H1 (cell line): ENCODE data around the gene ONECUT3. TPM values are rescaled to one million over a fixed set of nuclear protein-coding genes. Genes with fewer than 3 reads are reported as not detected.

Source experiments
- CTCF ChIA-PET: fragments of 300-600 bp; sonication (Branson Sonifier 250); formaldehyde crosslinking; loops from one replicate; lab custom pipeline; 2021; ENCODE audit not compliant: partially characterized antibody; lab: Charles Lee
- POLR2A ChIA-PET: fragments of 300-600 bp; sonication (Branson Sonifier 250); formaldehyde crosslinking; loops from one replicate; lab custom pipeline; 2021; ENCODE audit warnings: inconsistent platforms; ENCODE audit not compliant: partially characterized antibody; lab: Charles Lee
- DNase-seq, 2 experiments: peaks; one replicate each; pipeline versions ENCODE4 v3.0.0 to v3.0.0-alpha.2; 2010 to 2022; ENCODE audit warnings: low spot score in 2 of 2, low read depth in 1 of 2, mixed read lengths in 1 of 2
- FAIRE-seq: peaks from 2 replicates; lab custom pipeline; 2011; peaks lifted over from hg19 to GRCh38; lab: Jason Lieb, UNC
- H2AFZ ChIP-seq: 2 replicates; pipeline ENCODE4 v1.8.1; 2012; ENCODE audit warnings: low read length, inconsistent platforms
- H2AK5ac ChIP-seq: 2 replicates; pipeline ENCODE4 v1.6.1; 2013; ENCODE audit warnings: low read depth, low read length
- H2BK120ac ChIP-seq: replicated peaks from 2 replicates; pipeline ENCODE3; 2013; ENCODE audit warnings: low read depth, low read length, inconsistent platforms
- H2BK12ac ChIP-seq: 2 replicates; pipeline ENCODE4 v1.6.1; 2013; ENCODE audit warnings: low read depth, low read length
- H2BK15ac ChIP-seq: 2 replicates; pipeline ENCODE4 v1.6.1; 2013; ENCODE audit warnings: low read length
- H2BK20ac ChIP-seq: 2 replicates; pipeline ENCODE4 v1.6.1; 2013; ENCODE audit warnings: low read length
- H2BK5ac ChIP-seq: 2 replicates; pipeline ENCODE4 v1.6.1; 2013; ENCODE audit warnings: low read depth, low read length
- H3K14ac ChIP-seq: 2 replicates; pipeline ENCODE4 v1.6.1; 2013; ENCODE audit warnings: inconsistent platforms; ENCODE audit not compliant: insufficient read length
- H3K18ac ChIP-seq: 2 replicates; pipeline ENCODE4 v1.6.1; 2013; ENCODE audit warnings: low read length; ENCODE audit errors: extremely low read depth
- H3K23ac ChIP-seq: 2 replicates; pipeline ENCODE4 v1.6.1; 2013; ENCODE audit warnings: inconsistent platforms; ENCODE audit not compliant: insufficient read length
- H3K23me2 ChIP-seq: 2 replicates; pipeline ENCODE4 v1.6.1; 2013; ENCODE audit warnings: low read depth, low read length
- H3K27ac ChIP-seq: 2 replicates; pipeline ENCODE4 v1.6.1; 2011; ENCODE audit warnings: low read depth, low read length, inconsistent platforms
- H3K27me3 ChIP-seq, 4 experiments: replicated peaks in 1 of 4; 1 replicate in 1 of 4; 2 replicates in 3 of 4; pipeline versions ENCODE4 v1.6.1 to v1.8.1; 2011 to 2013; ENCODE audit warnings: low read length in 3 of 4, mild to moderate bottlenecking in 3 of 4, inconsistent platforms in 2 of 4, mixed read lengths in 2 of 4, moderate library complexity in 1 of 4; ENCODE audit not compliant: control insufficient read depth in 3 of 4, insufficient read depth in 3 of 4; ENCODE audit errors: extremely low read depth in 1 of 4
- H3K36me3 ChIP-seq, 4 experiments: 2 replicates each; pipeline versions ENCODE4 v1.6.1 to v1.8.1; 2011 to 2013; ENCODE audit warnings: mild to moderate bottlenecking in 4 of 4, low read length in 3 of 4, moderate library complexity in 2 of 4, control low read depth in 1 of 4, inconsistent platforms in 1 of 4; ENCODE audit not compliant: insufficient read depth in 4 of 4, control insufficient read depth in 2 of 4
- H3K4ac ChIP-seq: replicated peaks from 2 replicates; pipeline ENCODE3; 2013; ENCODE audit warnings: low read length, low read depth, mixed read lengths, inconsistent platforms; ENCODE audit not compliant: insufficient read length
- H3K4me1 ChIP-seq, 4 experiments: replicated peaks in 1 of 4; 1 replicate in 1 of 4; 2 replicates in 3 of 4; pipeline versions ENCODE4 v1.6.1 to v1.8.1; 2011 to 2013; ENCODE audit warnings: low read length in 3 of 4, inconsistent platforms in 2 of 4, mixed read lengths in 1 of 4; ENCODE audit not compliant: insufficient read depth in 4 of 4, control insufficient read depth in 3 of 4
- H3K4me2 ChIP-seq, 2 experiments: 2 replicates each; pipeline versions ENCODE4 v1.6.1 to v1.8.1; 2011 to 2013; ENCODE audit warnings: low read depth in 2 of 2, low read length in 2 of 2, control low read depth in 1 of 2, inconsistent platforms in 1 of 2, mild to moderate bottlenecking in 1 of 2; ENCODE audit not compliant: insufficient read depth in 1 of 2
- H3K4me3 ChIP-seq, 4 experiments: fragments of 200-600, 300-600 bp in 1 of 4; sonication (generic), shearing (Covaris generic), sonication (Bioruptor Twin) in 1 of 4; 2 replicates each; pipeline versions ENCODE4 v1.5.1 to v1.8.1; 2011 to 2016; ENCODE audit warnings: low read length in 4 of 4, low read depth in 3 of 4, control low read depth in 2 of 4, inconsistent platforms in 2 of 4, mild to moderate bottlenecking in 2 of 4, mixed read lengths in 1 of 4, moderate library complexity in 1 of 4; ENCODE audit not compliant: insufficient read depth in 2 of 4; ENCODE audit errors: extremely low read depth in 1 of 4
- H3K56ac ChIP-seq: replicated peaks from 2 replicates; pipeline ENCODE3; 2013; ENCODE audit warnings: low read depth, mild to moderate bottlenecking, mixed read lengths, low read length, inconsistent platforms; ENCODE audit not compliant: insufficient read length
- H3K79me1 ChIP-seq: 2 replicates; pipeline ENCODE4 v1.6.1; 2013; ENCODE audit warnings: low read depth, low read length, control low read depth
- H3K79me2 ChIP-seq, 2 experiments: 2 replicates each; pipeline versions ENCODE4 v1.6.1 to v1.8.1; 2012 to 2013; ENCODE audit warnings: low read length in 2 of 2, mild to moderate bottlenecking in 2 of 2, inconsistent platforms in 1 of 2; ENCODE audit not compliant: insufficient read depth in 2 of 2, control insufficient read depth in 1 of 2
- H3K9ac ChIP-seq, 4 experiments: replicated peaks in 1 of 4; 1 replicate in 1 of 4; 2 replicates in 3 of 4; pipeline versions ENCODE4 v1.6.1 to v1.8.1; 2011 to 2013; ENCODE audit warnings: low read depth in 3 of 4, low read length in 3 of 4, control low read depth in 2 of 4, mild to moderate bottlenecking in 2 of 4, moderate library complexity in 2 of 4, inconsistent platforms in 1 of 4; ENCODE audit errors: extremely low read depth in 1 of 4
- H3K9me3 ChIP-seq, 2 experiments: 2 replicates each; pipeline versions ENCODE4 v1.6.1 to v1.8.1; 2012 to 2013; ENCODE audit warnings: mild to moderate bottlenecking in 2 of 2, moderate library complexity in 2 of 2, control low read depth in 1 of 2, inconsistent platforms in 1 of 2, low read depth in 1 of 2, low read length in 1 of 2, mixed read lengths in 1 of 2; ENCODE audit not compliant: insufficient read depth in 2 of 2
- H4K20me1 ChIP-seq, 2 experiments: replicated peaks in 1 of 2; 2 replicates each; pipeline versions ENCODE3 to v1.8.1; 2011 to 2013; ENCODE audit warnings: inconsistent platforms in 2 of 2, low read length in 2 of 2, mild to moderate bottlenecking in 1 of 2; ENCODE audit not compliant: insufficient read depth in 2 of 2, control insufficient read depth in 1 of 2
- H4K5ac ChIP-seq: 2 replicates; pipeline ENCODE4 v1.6.1; 2013; ENCODE audit warnings: low read length, low read depth, mixed read lengths, inconsistent platforms; ENCODE audit not compliant: insufficient read length
- H4K8ac ChIP-seq: 2 replicates; pipeline ENCODE4 v1.8.0; 2013; ENCODE audit warnings: mild to moderate bottlenecking, moderate library complexity, low read length, inconsistent platforms; ENCODE audit not compliant: insufficient read depth; ENCODE audit errors: extremely low read depth
- H4K91ac ChIP-seq: replicated peaks from 2 replicates; pipeline ENCODE3; 2013; ENCODE audit warnings: low read length, mixed read lengths, inconsistent platforms; ENCODE audit not compliant: insufficient read length
- BACH1 ChIP-seq: IDR thresholded peaks from 2 replicates; pipeline ENCODE4 v1.6.1; 2012; ENCODE audit warnings: low read length, improper control_type of control experiment
- BRCA1 ChIP-seq: IDR thresholded peaks from 2 replicates; pipeline ENCODE4 v1.6.1; 2012; ENCODE audit warnings: low read depth, low read length, improper control_type of control experiment
- CBX5 ChIP-seq: fragments of 300-800, 300-1000 bp; sonication (generic); IDR thresholded peaks from 2 replicates; pipeline ENCODE4 v1.7.1; 2016; ENCODE audit warnings: antibody characterized with exemption, low read length, low read depth
- CTBP2 ChIP-seq: IDR thresholded peaks from 2 replicates; pipeline ENCODE4 v1.7.0; 2011; ENCODE audit warnings: borderline replicate concordance, mild to moderate bottlenecking, moderate library complexity, mixed read lengths, low read length; ENCODE audit not compliant: insufficient read depth, insufficient read length
- JUN ChIP-seq: IDR thresholded peaks from 2 replicates; pipeline ENCODE4 v1.6.1; 2011; ENCODE audit warnings: low read depth, mild to moderate bottlenecking, improper control_type of control experiment, low read length
- WGBS, 2 experiments: shearing (Covaris generic) in 1 of 2; methylation state at CpG; one replicate each; pipeline versions ENCODE4 v1.1.6 to v1.1.7; 2013 to 2015; ENCODE audit warnings: low lambda C conversion rate in 2 of 2, mixed read lengths in 2 of 2, inconsistent platforms in 1 of 2, low coverage in 1 of 2, missing lambda C conversion rate in 1 of 2; ENCODE audit not compliant: insufficient replicate concordance in 2 of 2, insufficient coverage in 1 of 2, insufficient read length in 1 of 2; ENCODE audit errors: extremely low coverage in 1 of 2, missing lambda C conversion rate in 1 of 2; 5-methylcytosine and 5-hydroxymethylcytosine counted together
- polyA plus RNA-seq, 7 experiments: library from polyadenylated mRNA; depleted of rRNA in 3 of 7; stranded (reverse) in 5 of 7; unstranded in 2 of 7; fragments of >200 nt in 5 of 7; fragments of 200-250 nt in 2 of 7; gene quantifications; 1 replicate in 5 of 7; 2 replicates in 1 of 7; 4 replicates in 1 of 7; pipeline versions ENCODE4 v1.2.1 to v1.2.3, GENCODE V29; 2011 to 2013; ENCODE audit warnings: missing spikeins in 2 of 7, mixed read lengths in 2 of 7
- total RNA-seq: library from RNA; stranded (reverse); fragmentation: NEBNext Ultra II Directional; extraction: Animal tissue kit (Norgen Biotek cat#: 25700); gene quantifications from 2 replicates; pipeline ENCODE4 v1.2.1, GENCODE V29; 2021

Gene ONECUT3
- total and polyA plus RNA-seq, 2 of the 8 experiments (the other 6 are each of a cell fraction or from before 2014, with no cell fraction given) = not detected

DNA sequence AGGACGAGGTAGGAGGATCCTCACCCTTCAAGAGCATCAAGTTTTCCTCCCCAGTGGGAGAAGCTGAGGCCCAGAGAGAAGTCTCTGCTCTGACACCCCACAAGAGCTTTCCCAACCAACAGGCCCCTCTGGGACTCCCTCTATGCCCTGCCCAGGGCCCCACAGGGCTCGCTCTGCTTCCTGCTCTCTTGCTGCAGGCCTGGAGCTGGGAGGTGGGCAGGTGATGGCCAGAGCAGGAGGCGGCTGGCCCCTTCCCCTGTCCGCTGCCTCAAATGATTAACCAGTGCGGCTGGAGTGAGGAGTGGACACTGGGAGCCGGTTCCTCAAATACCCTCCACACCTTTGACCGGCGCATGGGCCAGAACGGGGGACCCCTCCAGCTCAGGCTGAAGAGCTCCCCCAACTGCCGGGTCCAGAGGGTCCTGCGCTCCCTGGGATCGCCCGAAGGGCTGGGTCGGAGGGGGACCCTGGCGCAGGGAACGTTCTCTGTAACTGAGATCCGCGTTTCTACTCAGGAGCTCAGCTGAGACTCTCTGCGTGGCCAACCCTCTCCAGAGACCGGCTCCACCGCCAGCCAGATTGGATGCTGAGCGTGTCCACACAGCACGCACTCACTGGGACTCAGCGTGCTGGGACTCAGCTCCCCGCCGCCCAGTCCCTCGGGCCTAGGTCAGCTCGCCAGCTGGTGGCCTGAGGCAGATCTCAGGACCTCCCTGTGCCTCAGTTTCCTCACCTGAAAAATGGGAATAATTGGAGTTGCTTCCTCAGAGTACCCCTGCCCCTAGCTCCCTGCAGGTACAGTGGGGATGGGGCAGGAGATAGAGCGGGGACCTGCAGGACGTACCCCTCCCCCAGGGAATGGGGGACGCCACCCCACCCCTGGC is 6.7 kb upstream of the ONECUT3 start:
- Histone ChIP-seq H2BK5ac (peak overlapping the region; percentile 88; the same call in 1 of the 2 replicates), H2BK20ac (peak overlapping the region; percentile 80; the same call in 1 of the 2 replicates), H3K9me3 (no peaks in the 10 kb centered on the region; a peak in 1 of 4 replicates), H4K8ac (no peak overlapping the region; the same call in 1 of the 2 replicates), H3K4ac (peak overlapping the region; percentile 67), H3K9ac (no peak overlapping the region), H4K91ac (peak overlapping the region; percentile 95), H2AK5ac (no peak overlapping the region), H2BK12ac (peak overlapping the region; percentile 98; the same call in 1 of the 2 replicates), H3K27ac (no peak overlapping the region), H3K18ac (peak overlapping the region; percentile 93), H3K79me2 (no peaks in the 10 kb centered on the region), H4K20me1 (peaks cover 3 to 6% of the 10 kb centered on the region in 2 experiments), H3K56ac (no peak overlapping the region), H3K79me1 (no peaks in the 10 kb centered on the region), H3K4me3 (peak overlapping the region in 3 of 4 experiments; percentile 2 to 23 (median 19); a peak in 2 of 8 replicates), H3K27me3 (peaks cover 58 to 77% (median 70%) of the 10 kb centered on the region in 4 experiments), H2BK15ac (peak overlapping the region; percentile 92; the same call in 1 of the 2 replicates), H3K4me2 (peak overlapping the region; percentile 62 to 70), H3K23ac (no peak overlapping the region), H4K5ac (no peak overlapping the region), H2AFZ (no peak overlapping the region), H3K36me3 (peaks cover 0 to 16% (median 0%) of the 10 kb centered on the region in 4 experiments; a peak in 1 of 8 replicates), H3K23me2 (peaks cover 5% of the 10 kb centered on the region; the same call in 1 of the 2 replicates), H2BK120ac (peak overlapping the region; percentile 94), H3K14ac (no peak overlapping the region), H3K4me1 (peaks cover 0 to 46% (median 27%) of the 10 kb centered on the region in 4 experiments; a peak in 6 of 7 replicates)
- POLR2A ChIA-PET = interaction anchor here (0.7 to 3.6 kb wide), 9 partner anchors 9 to 135 kb away, joined by 3 to 21 read pairs (median 3); partner anchors contain the start of gene ONECUT3
- DNase-seq (peak; percentile 21 to 65), FAIRE-seq (no peak)
- WGBS, 2 experiments = 9% methylated on average over 28 of the region's 31 CpGs; no CpG with 5 or more reads in 1 of the 2 experiments
- CTCF ChIA-PET = interaction anchor here (0.6 to 3.3 kb wide), 12 partner anchors 9 to 1365 kb away, joined by 3 to 24 read pairs (median 4); no protein-coding TSS in a partner anchor
- no peak for TF ChIP-seq BRCA1
- no peak for TF ChIP-seq CTBP2
- no peak for TF ChIP-seq CBX5
- no peak for TF ChIP-seq JUN
- TF ChIP-seq BACH1 = no peak
